Activated B cell treated with CpG ODN at 0.5 μM for 24 hours (primary cell): ENCODE results near the gene DTHD1. TPM values are rescaled to one million over a fixed set of nuclear protein-coding genes. Genes with fewer than 3 reads are reported as not detected.
A peak's percentile ranks its signal among the peaks of the same experiment; 100 is the strongest.

Experiments used
- ATAC-seq: fragments of 200-7000 bp; cut with Tn5 transposase; one replicate; pipeline ENCODE4 v1.10.0; 2021; ENCODE audit warnings: low read depth, mild to moderate bottlenecking, moderate library complexity
- CTCF ChIA-PET: fragments of 350-600 bp; sonication (Branson Sonifier 250); formaldehyde crosslinking; loops from one replicate; lab custom pipeline; 2021; ENCODE audit warnings: antibody characterized with exemption; lab: Charles Lee
- POLR2A ChIA-PET: fragments of 350-600 bp; sonication (Branson Sonifier 250); formaldehyde crosslinking; loops from one replicate; lab custom pipeline; 2021; ENCODE audit warnings: antibody characterized with exemption; lab: Charles Lee
- DNase-seq: peaks from one replicate; pipeline ENCODE4 v3.0.0; 2022
- H3K27ac Mint-ChIP-seq: one replicate; pipeline ENCODE4 v1.8.0; 2020; ENCODE audit warnings: mixed read lengths
- H3K27me3 Mint-ChIP-seq: one replicate; pipeline ENCODE4 v1.8.0; 2021; ENCODE audit warnings: mixed read lengths
- H3K36me3 Mint-ChIP-seq: one replicate; pipeline ENCODE4 v1.8.0; 2021; ENCODE audit warnings: low read depth, mixed read lengths
- H3K4me1 Mint-ChIP-seq: one replicate; pipeline ENCODE4 v1.8.0; 2021; ENCODE audit warnings: mixed read lengths
- H3K4me3 Mint-ChIP-seq: one replicate; pipeline ENCODE4 v1.8.0; 2020; ENCODE audit warnings: mild to moderate bottlenecking, mixed read lengths
- H3K9me3 Mint-ChIP-seq: one replicate; pipeline ENCODE4 v1.8.0; 2020; ENCODE audit warnings: mixed read lengths
- CTCF ChIP-seq: fragments of 200-600 bp; IDR thresholded peaks from one replicate; pipeline ENCODE4 v1.8.0; 2022; ENCODE audit warnings: antibody characterized with exemption, mild to moderate bottlenecking
- intact Hi-C: fragments of 100-400 bp; cut with micrococcal nuclease; formaldehyde crosslinking; loops from one replicate; pipeline ENCODE4 v1.15.1; 2024
- total RNA-seq: library from RNA; stranded (reverse); gene quantifications from 2 replicates; pipeline ENCODE4 v1.2.3, GENCODE V29; 2022

The DTHD1 gene
- total RNA-seq, 1 donor from 2014 or later = not detected

- ChIA-PET POLR2A (interaction anchor here (0.5 to 5.2 kb wide), 25 partner anchors 8 to 1647 kb away, joined by 3 to 60 read pairs (median 4); no protein-coding TSS in a partner anchor), CTCF (interaction anchor here (0.9 to 3.6 kb wide), 10 partner anchors 10 to 155 kb away, joined by 3 to 32 read pairs (median 8); no protein-coding TSS in a partner anchor)
- ATAC-seq (peak; percentile 83), DNase-seq (peak; percentile 78)
- peaks cover 5% of the 10 kb centered on the region for H3K36me3 Mint-ChIP-seq
- peak within 1 kb of the TSS; percentile 90 for H3K4me3 Mint-ChIP-seq
- H3K27ac Mint-ChIP-seq = peak within 1 kb of the TSS; percentile 91
- H3K9me3 Mint-ChIP-seq = no peaks in the 10 kb centered on the region
- TF ChIP-seq CTCF = no peak
- no peaks in the 10 kb centered on the region for H3K27me3 Mint-ChIP-seq
- H3K4me1 Mint-ChIP-seq = peaks cover 52% of the 10 kb centered on the region
- intact Hi-C loops = loop anchor here (1.0 to 5.0 kb wide), 5 partner anchors 11 to 1648 kb away; partner anchors contain the start of gene TBC1D1
Observed at GRCh38 chr4:36244257-36245082, 36.9 kb upstream of the DTHD1 start, which contains the start of gene ARAP2. TSS of gene ARAP2 (minus strand) at chr4:36244514. CDS start at chr4:36229486, 15,028 bp downstream.

GRCh38 chr4:36249610-36250009 lies 31.8 kb upstream of the DTHD1 start:
- Mint-ChIP-seq H3K9me3 (no peaks in the 10 kb centered on the region), H3K4me1 (peaks cover 26% of the 10 kb centered on the region), H3K4me3 (no peak overlapping the region), H3K27ac (no peak overlapping the region), H3K27me3 (no peaks in the 10 kb centered on the region), H3K36me3 (no peaks in the 10 kb centered on the region)
- TF ChIP-seq CTCF = no peak
- DNase-seq = no peak
- ChIA-PET CTCF (no interaction called here), POLR2A (no interaction called here)
- no peak for ATAC-seq
- intact Hi-C loops = loop anchor here (10.0 kb wide), 1 partner anchor 1435 kb away; the partner anchor contains the start of gene RELL1

GRCh38 chr4:36251983-36252382 lies 29.4 kb upstream of the DTHD1 start:
- H3K9me3 Mint-ChIP-seq = no peaks in the 10 kb centered on the region
- H3K27ac Mint-ChIP-seq = no peak overlapping the region
- TF ChIP-seq CTCF = no peak
- no peaks in the 10 kb centered on the region for H3K27me3 Mint-ChIP-seq
- no peak overlapping the region for H3K4me3 Mint-ChIP-seq
- peaks cover 35% of the 10 kb centered on the region for H3K4me1 Mint-ChIP-seq
- DNase-seq (no peak), ATAC-seq (no peak)
- no peaks in the 10 kb centered on the region for H3K36me3 Mint-ChIP-seq
- POLR2A ChIA-PET = interaction anchor here (0.6 kb wide), 1 partner anchor 9 kb away, joined by 6 read pairs; no protein-coding TSS in a partner anchor
- CTCF ChIA-PET = no interaction called here
- intact Hi-C loops = loop anchor here (10.0 kb wide), 1 partner anchor 1433 kb away; the partner anchor contains the start of gene RELL1

GRCh38 chr4:36254371-36254770 lies 27.0 kb upstream of the DTHD1 start:
- DNase-seq = no peak
- intact Hi-C loops = loop anchor here (2.0 to 10.0 kb wide), 2 partner anchors 68 to 1430 kb away; partner anchors contain the start of gene RELL1
- ATAC-seq = no peak
- H3K4me1 Mint-ChIP-seq = peaks cover 35% of the 10 kb centered on the region
- H3K27ac Mint-ChIP-seq = peak overlapping the region; percentile 67
- no peak overlapping the region for H3K4me3 Mint-ChIP-seq
- ChIA-PET CTCF (interaction anchor here (1.3 to 3.6 kb wide), 2 partner anchors 10 to 145 kb away, joined by 4 to 32 read pairs; partner anchors contain the start of gene ARAP2), POLR2A (interaction anchor here (1.8 to 3.7 kb wide), 2 partner anchors 11 to 71 kb away, joined by 6 to 60 read pairs; partner anchors contain the start of gene ARAP2)
- H3K27me3 Mint-ChIP-seq = no peaks in the 10 kb centered on the region
- no peaks in the 10 kb centered on the region for H3K9me3 Mint-ChIP-seq
- H3K36me3 Mint-ChIP-seq = no peaks in the 10 kb centered on the region
- TF ChIP-seq CTCF = no peak
